BJ (cell line): ENCODE measurements around the gene COL23A1. TPM values are rescaled to one million over a fixed set of nuclear protein-coding genes. Genes with fewer than 3 reads are reported as not detected.

Experiments
- CTCF ChIA-PET: fragments of 350-600 bp; formaldehyde crosslinking; extraction: SDS; loops from one replicate; lab custom pipeline; 2021; ENCODE audit warnings: antibody characterized with exemption, inconsistent platforms; lab: Yijun Ruan, JAX
- POLR2A ChIA-PET: fragments of 300-600 bp; sonication (Branson Sonifier 250); formaldehyde crosslinking; extraction: SDS; loops from one replicate; lab custom pipeline; 2021; ENCODE audit warnings: antibody characterized with exemption; lab: Charles Lee
- DNase-seq: peaks from one replicate; pipeline ENCODE4 v3.0.0-alpha.2; 2011; ENCODE audit warnings: low read depth
- H3K27me3 ChIP-seq: 2 replicates; pipeline ENCODE4 v1.6.0; 2011; ENCODE audit warnings: low read length; ENCODE audit not compliant: control insufficient read depth, insufficient read depth
- H3K36me3 ChIP-seq: 2 replicates; pipeline ENCODE4 v1.5.1; 2011; ENCODE audit warnings: low read length; ENCODE audit not compliant: control insufficient read depth, insufficient read depth
- H3K4me3 ChIP-seq: 2 replicates; pipeline ENCODE4 v1.5.1; 2011; ENCODE audit warnings: low read depth, mild to moderate bottlenecking, control low read depth, low read length
- polyA plus RNA-seq: library from polyadenylated mRNA; depleted of rRNA; stranded (reverse); fragments of >200 nt; gene quantifications from 2 replicates; pipeline ENCODE4 v1.2.3, GENCODE V29; 2011
- TF ChIP-seq, protein P1 (sequence below): IDR thresholded peaks from 2 replicates; pipeline ENCODE4 v1.5.1; 2011; ENCODE audit warnings: low read depth, mild to moderate bottlenecking, control low read depth, inconsistent platforms, low read length, moderate library complexity; ENCODE audit not compliant: insufficient read depth

COL23A1 gene
- polyA plus RNA-seq, 1 experiment: not detected

DNA sequence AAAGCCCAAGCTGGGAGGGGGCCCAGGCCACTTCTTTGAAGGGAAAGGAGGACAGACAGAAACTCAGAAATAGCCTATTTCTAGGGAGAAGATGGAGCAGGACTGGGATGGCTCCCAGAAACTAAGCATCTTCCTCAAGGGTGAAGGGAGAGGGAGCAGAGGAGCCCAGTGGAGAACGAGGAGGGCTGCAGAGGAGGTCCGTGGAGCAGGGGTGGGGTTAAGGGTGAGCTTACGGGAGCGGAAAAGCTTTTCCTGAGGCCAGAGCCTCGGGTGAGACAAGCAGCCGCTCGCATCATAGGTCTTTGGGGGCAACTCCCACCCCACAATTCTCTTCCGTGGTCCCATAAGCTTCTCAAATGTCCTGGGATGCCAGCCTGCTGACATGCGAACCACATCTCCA is 230.5 kb downstream of the COL23A1 start:
- ChIA-PET CTCF (no interaction called here), POLR2A (no interaction called here)
- H3K36me3 ChIP-seq: no peaks in the 10 kb centered on the region
- H3K4me3 ChIP-seq: no peak overlapping the region
- no peak for DNase-seq
- TF ChIP-seq, protein P1, sequence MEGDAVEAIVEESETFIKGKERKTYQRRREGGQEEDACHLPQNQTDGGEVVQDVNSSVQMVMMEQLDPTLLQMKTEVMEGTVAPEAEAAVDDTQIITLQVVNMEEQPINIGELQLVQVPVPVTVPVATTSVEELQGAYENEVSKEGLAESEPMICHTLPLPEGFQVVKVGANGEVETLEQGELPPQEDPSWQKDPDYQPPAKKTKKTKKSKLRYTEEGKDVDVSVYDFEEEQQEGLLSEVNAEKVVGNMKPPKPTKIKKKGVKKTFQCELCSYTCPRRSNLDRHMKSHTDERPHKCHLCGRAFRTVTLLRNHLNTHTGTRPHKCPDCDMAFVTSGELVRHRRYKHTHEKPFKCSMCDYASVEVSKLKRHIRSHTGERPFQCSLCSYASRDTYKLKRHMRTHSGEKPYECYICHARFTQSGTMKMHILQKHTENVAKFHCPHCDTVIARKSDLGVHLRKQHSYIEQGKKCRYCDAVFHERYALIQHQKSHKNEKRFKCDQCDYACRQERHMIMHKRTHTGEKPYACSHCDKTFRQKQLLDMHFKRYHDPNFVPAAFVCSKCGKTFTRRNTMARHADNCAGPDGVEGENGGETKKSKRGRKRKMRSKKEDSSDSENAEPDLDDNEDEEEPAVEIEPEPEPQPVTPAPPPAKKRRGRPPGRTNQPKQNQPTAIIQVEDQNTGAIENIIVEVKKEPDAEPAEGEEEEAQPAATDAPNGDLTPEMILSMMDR: no peak
- no peaks in the 10 kb centered on the region for H3K27me3 ChIP-seq

DNA sequence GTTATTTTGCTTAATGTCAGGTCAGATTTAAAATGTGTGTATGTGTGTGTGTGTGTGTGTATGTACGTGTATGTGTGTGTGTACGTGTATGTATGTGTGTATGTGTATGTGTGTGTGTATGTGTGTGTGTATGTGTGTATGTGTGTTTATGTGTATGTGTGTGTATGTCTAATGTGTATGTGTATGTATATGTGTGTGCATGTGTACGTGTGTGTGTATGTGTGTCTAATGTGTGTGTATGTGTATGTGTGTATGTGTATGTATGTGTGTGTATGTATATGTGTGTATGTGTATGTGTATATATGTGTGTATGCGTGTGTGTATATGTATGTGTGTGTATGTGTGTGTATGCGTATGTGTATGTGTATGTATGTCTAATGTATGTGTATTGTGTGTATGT is 232.5 kb downstream of the COL23A1 start:
- POLR2A ChIA-PET: no interaction called here
- CTCF ChIA-PET: no interaction called here
- TF ChIP-seq, protein P1: no peak
- Histone ChIP-seq H3K36me3 (no peaks in the 10 kb centered on the region), H3K27me3 (no peaks in the 10 kb centered on the region), H3K4me3 (no peak overlapping the region)
- DNase-seq: no peak

DNA sequence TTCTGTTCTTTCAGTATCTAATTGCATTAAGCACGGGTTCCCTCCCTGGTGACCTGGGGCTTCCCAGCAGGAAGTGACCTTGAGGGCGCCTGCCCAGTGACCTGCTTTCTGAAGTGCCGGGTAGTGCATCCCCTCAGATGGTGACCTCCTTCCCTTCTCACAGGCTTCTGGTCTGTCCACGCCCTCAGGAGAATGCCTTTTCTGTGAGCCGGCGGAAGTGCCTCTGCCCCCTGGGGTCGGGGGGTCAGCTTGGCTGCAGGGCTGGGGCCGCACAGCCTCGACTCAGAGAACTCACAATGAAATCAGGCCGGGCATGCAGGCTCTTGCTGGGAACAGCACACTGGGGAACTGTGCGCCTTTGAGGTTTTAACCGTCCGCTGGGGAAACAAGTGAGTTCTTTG is 233.1 kb downstream of the COL23A1 start:
- ChIA-PET POLR2A (no interaction called here), CTCF (no interaction called here)
- Histone ChIP-seq H3K27me3 (no peaks in the 10 kb centered on the region), H3K4me3 (no peak overlapping the region), H3K36me3 (no peaks in the 10 kb centered on the region)
- TF ChIP-seq, protein P1: no peak
- no peak for DNase-seq

DNA sequence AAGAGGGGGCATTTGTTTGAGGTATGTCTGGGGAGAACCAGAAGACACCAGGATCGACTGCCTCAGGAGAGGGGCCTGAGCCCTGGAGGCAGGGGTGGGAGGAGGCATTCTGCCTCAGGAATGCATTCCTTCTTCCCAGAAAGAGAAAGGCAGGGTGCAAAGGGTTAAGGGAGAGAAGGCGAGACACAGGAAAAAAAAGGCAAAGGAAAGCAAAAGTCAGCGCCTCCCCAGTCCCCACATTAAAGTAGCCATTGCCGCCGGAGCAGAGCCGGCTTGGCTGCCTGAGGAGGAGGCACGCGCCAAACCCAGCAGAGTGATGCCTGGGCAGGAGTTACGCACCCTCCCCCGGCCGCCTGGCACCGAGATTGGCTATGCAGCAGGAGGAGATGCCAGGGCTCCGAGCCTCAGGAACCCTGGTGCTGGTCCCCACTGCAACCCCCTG is 233.7 kb downstream of the COL23A1 start:
- ChIA-PET CTCF (no interaction called here), POLR2A (no interaction called here)
- no peak for DNase-seq
- Histone ChIP-seq H3K27me3 (no peaks in the 10 kb centered on the region), H3K36me3 (no peaks in the 10 kb centered on the region), H3K4me3 (no peak overlapping the region)
- TF ChIP-seq, protein P1: no peak

DNA sequence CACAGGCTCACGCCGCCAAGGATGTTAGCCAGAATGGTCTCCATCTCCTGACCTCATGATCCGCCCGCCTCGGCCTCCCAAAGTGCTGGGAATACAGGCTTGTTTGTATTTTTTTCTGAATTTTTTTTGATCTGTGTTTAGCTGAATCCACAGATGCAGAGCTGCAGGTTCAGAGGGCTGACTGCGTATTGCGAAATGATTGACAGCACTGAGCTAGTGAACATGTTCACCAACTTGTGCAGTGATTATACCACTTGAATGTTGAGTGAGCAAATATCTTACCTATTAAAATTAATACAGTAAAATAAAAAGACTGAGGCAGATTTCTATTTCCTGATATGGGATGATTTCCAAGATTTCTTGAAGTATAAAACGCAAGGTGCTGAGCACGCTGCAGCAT is 234.5 kb downstream of the COL23A1 start:
- TF ChIP-seq, protein P1: no peak
- no peaks in the 10 kb centered on the region for H3K27me3 ChIP-seq
- H3K4me3 ChIP-seq: no peak overlapping the region
- ChIA-PET CTCF (no interaction called here), POLR2A (no interaction called here)
- H3K36me3 ChIP-seq: no peaks in the 10 kb centered on the region
- DNase-seq: no peak
